Body of pancreas (tissue), 4 donors: ENCODE results near the gene MYADM. TPM values are rescaled to one million over a fixed set of nuclear protein-coding genes. Genes with fewer than 3 reads are reported as not detected.

ENCODE experiments used
- ATAC-seq: fragments of 150-250 bp; one replicate; pipeline ENCODE4 v1.9.1; 2016
- DNase-seq, 4 donors: peaks; one replicate each; pipeline ENCODE4 v3.0.0-alpha.2; 2019
- H3K27ac ChIP-seq, 4 donors: fragments of 200-600 bp; sonication (generic); 1 replicate in 3 of 4; 2 replicates in 1 of 4; pipeline versions ENCODE4 v1.5.1 to v1.6.1; 2016 to 2019; ENCODE audit warnings: mild to moderate bottlenecking in 1 of 4, mixed read lengths in 1 of 4, moderate library complexity in 1 of 4
- H3K27me3 ChIP-seq, 2 donors: fragments of 200-600 bp; sonication (generic); one replicate each; pipeline ENCODE4 v1.6.0; 2016; ENCODE audit warnings: mild to moderate bottlenecking in 1 of 2
- H3K36me3 ChIP-seq, 2 donors: fragments of 200-600 bp; sonication (generic); replicated peaks in 1 of 2; 2 replicates each; pipeline ENCODE4 v1.5.1; 2016; ENCODE audit warnings: low read depth in 2 of 2; ENCODE audit not compliant: insufficient read depth in 1 of 2
- H3K4me1 ChIP-seq: fragments of 200-600 bp; sonication (generic); one replicate; pipeline ENCODE4 v1.6.0; 2016
- H3K4me3 ChIP-seq, 2 donors: fragments of 200-600 bp; sonication (generic); 1 replicate in 1 of 2; 2 replicates in 1 of 2; pipeline ENCODE4 v1.5.1; 2016 to 2019
- H3K9me3 ChIP-seq, 3 donors: fragments of 200-600 bp; sonication (generic); 1 replicate in 2 of 3; 2 replicates in 1 of 3; pipeline ENCODE4 v1.5.1; 2016
- CTCF ChIP-seq, 7 experiments: fragments of 450-650 bp in 4 of 7; fragments of 200-600 bp in 3 of 7; sonication (generic) in 3 of 7; IDR thresholded peaks; one replicate each; pipeline ENCODE4 v1.5.1; 2016 to 2019; ENCODE audit warnings: antibody characterized with exemption in 7 of 7
- POLR2A ChIP-seq, 3 donors: fragments of 450-650 bp; IDR thresholded peaks; one replicate each; pipeline ENCODE4 v1.6.1; 2016; ENCODE audit warnings: antibody characterized with exemption in 3 of 3, mild to moderate bottlenecking in 2 of 3
- WGBS, 2 donors: methylation state at CpG; one replicate each; pipeline ENCODE4 v1.1.5; 2017; 5-methylcytosine and 5-hydroxymethylcytosine counted together
- intact Hi-C: fragments of 100-400 bp; cut with DNase I; formaldehyde crosslinking; loops from one replicate; pipeline ENCODE4 v1.15.1; 2023
- total RNA-seq, 2 donors: library from RNA; depleted of rRNA; stranded (reverse); fragments of >200 nt; gene quantifications; one replicate each; pipeline ENCODE4 v1.1.0, GENCODE V29; 2016

The MYADM gene
- total RNA-seq, 2 donors from 2014 or later: 12.2 to 30.0 TPM

GRCh38 chr19:53844849-53845246 is 22.8 kb upstream of the MYADM start:
- intact Hi-C loops: no loop called here
- TF ChIP-seq CTCF (IDR thresholded peaks at IDR 0.05): no peak
- TF ChIP-seq POLR2A (IDR thresholded peaks at IDR 0.05): no peak
- 77 to 81% methylated on average over 9 of the region's 9 CpGs for WGBS, 2 donors
- Histone ChIP-seq H3K27me3 (no peaks in the 10 kb centered on the region), H3K4me1 (peaks cover 5% of the 10 kb centered on the region), H3K9me3 (no peaks in the 10 kb centered on the region), H3K27ac (no peak overlapping the region), H3K36me3 (no peaks in the 10 kb centered on the region), H3K4me3 (no peak overlapping the region)
- ATAC-seq: no peak
- peak in 1 of 4 donors; percentile 18 for DNase-seq

- Histone ChIP-seq H3K4me1 (peaks cover 2% of the 10 kb centered on the region), H3K27me3 (no peaks in the 10 kb centered on the region), H3K9me3 (no peaks in the 10 kb centered on the region), H3K27ac (no peak overlapping the region), H3K36me3 (no peaks in the 10 kb centered on the region), H3K4me3 (no peak overlapping the region)
- 34 to 41% methylated on average over 8 of the region's 8 CpGs for WGBS, 2 donors
- ATAC-seq (no peak), DNase-seq (no peak)
- no peak for TF ChIP-seq CTCF (IDR thresholded peaks at IDR 0.05)
- TF ChIP-seq POLR2A (IDR thresholded peaks at IDR 0.05): no peak
- intact Hi-C loops: no loop called here
These were observed 20.1 kb upstream of the MYADM start for GRCh38 chr19:53847555-53847954.

GRCh38 chr19:53849237-53849676 is 18.4 kb upstream of the MYADM start:
- 37 to 65% methylated on average over 11 of the region's 11 CpGs for WGBS, 2 donors
- Histone ChIP-seq H3K27ac (no peak overlapping the region), H3K4me1 (no peaks in the 10 kb centered on the region), H3K4me3 (no peak overlapping the region), H3K27me3 (no peaks in the 10 kb centered on the region), H3K36me3 (no peaks in the 10 kb centered on the region), H3K9me3 (no peaks in the 10 kb centered on the region)
- ATAC-seq (peak; percentile 31), DNase-seq (peak in 1 of 4 donors; percentile 37)
- TF ChIP-seq POLR2A (IDR thresholded peaks at IDR 0.05) (no peak), CTCF (IDR thresholded peaks at IDR 0.05) (no peak)
- intact Hi-C loops: no loop called here

- H3K4me3 ChIP-seq: no peak overlapping the region
- no peaks in the 10 kb centered on the region for H3K4me1 ChIP-seq
- no peaks in the 10 kb centered on the region for H3K9me3 ChIP-seq
- no peak for ATAC-seq
- DNase-seq: no peak
- no peaks in the 10 kb centered on the region for H3K36me3 ChIP-seq
- WGBS, 2 donors: 58 to 63% methylated on average over 2 of the region's 2 CpGs
- intact Hi-C loops: loop anchor here (10.0 kb wide), 1 partner anchor 171 kb away; no protein-coding TSS in a partner anchor
- no peaks in the 10 kb centered on the region for H3K27me3 ChIP-seq
- TF ChIP-seq POLR2A (IDR thresholded peaks at IDR 0.05) (no peak), CTCF (IDR thresholded peaks at IDR 0.05) (no peak)
- H3K27ac ChIP-seq: no peak overlapping the region
These were observed 14.0 kb upstream of the MYADM start for GRCh38 chr19:53853707-53854106.

- intact Hi-C loops: no loop called here
- Histone ChIP-seq H3K27ac (peak overlapping the region in 3 of 4 donors; percentile 17 to 61 (median 49)), H3K36me3 (no peaks in the 10 kb centered on the region), H3K4me1 (peaks cover 37% of the 10 kb centered on the region), H3K9me3 (no peaks in the 10 kb centered on the region), H3K4me3 (no peak overlapping the region), H3K27me3 (no peaks in the 10 kb centered on the region)
- DNase-seq (peak; percentile 32 to 67 (median 61)), ATAC-seq (no peak)
- no peak for TF ChIP-seq CTCF (IDR thresholded peaks at IDR 0.05)
- TF ChIP-seq POLR2A (IDR thresholded peaks at IDR 0.05): no peak
- WGBS, 2 donors: 20 to 27% methylated on average over 4 to 6 of the region's 6 CpGs
These were observed 3.3 kb upstream of the MYADM start for GRCh38 chr19:53864308-53864836.
